ENCODE measurements around the gene TDRD3.
A peak's percentile ranks its signal among the peaks of the same experiment; 100 is the strongest.

DNA sequence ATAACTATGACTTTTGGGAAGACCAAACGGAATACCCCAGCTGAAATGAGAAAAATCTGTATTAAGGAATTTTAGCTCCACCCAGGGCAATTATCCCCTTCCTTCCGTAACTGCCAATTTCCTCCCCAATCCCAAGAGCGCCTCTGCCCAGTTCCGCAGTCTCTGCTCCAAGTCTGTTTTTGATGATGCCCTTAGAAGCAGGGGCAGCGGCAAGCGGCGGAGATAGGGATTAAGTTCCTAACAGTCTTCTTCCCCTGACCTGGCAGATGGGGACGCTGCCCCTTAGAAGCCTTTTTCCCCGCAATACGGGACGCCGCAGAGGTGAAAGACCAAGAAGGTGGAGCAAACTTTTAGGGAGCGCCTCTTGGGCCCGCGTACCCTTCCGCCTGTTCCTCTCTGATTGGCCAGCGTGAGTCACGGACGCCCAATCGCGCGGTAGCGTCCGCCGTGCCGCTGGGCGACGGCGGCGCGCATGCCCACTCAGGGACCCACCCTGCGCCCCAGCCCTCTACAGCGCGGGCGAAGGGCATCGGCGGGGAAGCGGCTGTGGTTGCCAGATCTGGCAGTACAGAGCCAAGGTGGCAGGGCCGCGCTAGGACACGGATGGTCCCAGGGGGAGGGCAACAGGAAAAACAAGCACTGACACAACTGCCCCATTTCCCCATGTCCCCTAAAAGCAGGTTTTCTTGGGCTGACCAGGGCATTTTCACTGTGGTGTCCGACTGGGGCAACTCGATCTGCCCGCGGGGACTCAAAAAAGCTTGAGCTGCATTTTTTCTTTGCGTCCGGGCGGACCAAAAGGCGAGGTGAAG, 843 bp upstream of the TDRD3 start:
- TF ChIP-seq, protein P1, sequence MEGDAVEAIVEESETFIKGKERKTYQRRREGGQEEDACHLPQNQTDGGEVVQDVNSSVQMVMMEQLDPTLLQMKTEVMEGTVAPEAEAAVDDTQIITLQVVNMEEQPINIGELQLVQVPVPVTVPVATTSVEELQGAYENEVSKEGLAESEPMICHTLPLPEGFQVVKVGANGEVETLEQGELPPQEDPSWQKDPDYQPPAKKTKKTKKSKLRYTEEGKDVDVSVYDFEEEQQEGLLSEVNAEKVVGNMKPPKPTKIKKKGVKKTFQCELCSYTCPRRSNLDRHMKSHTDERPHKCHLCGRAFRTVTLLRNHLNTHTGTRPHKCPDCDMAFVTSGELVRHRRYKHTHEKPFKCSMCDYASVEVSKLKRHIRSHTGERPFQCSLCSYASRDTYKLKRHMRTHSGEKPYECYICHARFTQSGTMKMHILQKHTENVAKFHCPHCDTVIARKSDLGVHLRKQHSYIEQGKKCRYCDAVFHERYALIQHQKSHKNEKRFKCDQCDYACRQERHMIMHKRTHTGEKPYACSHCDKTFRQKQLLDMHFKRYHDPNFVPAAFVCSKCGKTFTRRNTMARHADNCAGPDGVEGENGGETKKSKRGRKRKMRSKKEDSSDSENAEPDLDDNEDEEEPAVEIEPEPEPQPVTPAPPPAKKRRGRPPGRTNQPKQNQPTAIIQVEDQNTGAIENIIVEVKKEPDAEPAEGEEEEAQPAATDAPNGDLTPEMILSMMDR (IDR thresholded peaks at IDR 0.05) = no peak
- peak in 3 of 4 donors; percentile 74 to 91 (median 88) for TF ChIP-seq POLR2A (IDR thresholded peaks at IDR 0.05)

Data from esophagus squamous epithelium (tissue), 4 donors.